ENCODE data around the gene CRACR2A.

GRCh38 chr12:3587402-3588013 is 165.4 kb downstream of the CRACR2A start:
- TF ChIP-seq CTCF (IDR thresholded peaks at IDR 0.05; ENCODE audit: low read length) (no peak), EZH2 (optimal IDR thresholded peaks at IDR 0.05; ENCODE audit: low read depth, low read length) (no peak)

Measured in MM.1S (cell line).